B cell (primary cell): ENCODE measurements around the gene MYCN.

Source experiments
- EZH2 ChIP-seq: IDR thresholded peaks from 2 replicates; pipeline ENCODE4 v1.6.1; 2012; ENCODE audit warnings: borderline replicate concordance, low read depth, mild to moderate bottlenecking, moderate library complexity, low read length; ENCODE audit not compliant: insufficient read depth, poor library complexity, severe bottlenecking
- TF ChIP-seq, protein P1 (sequence below): fragments of 200-600 bp; IDR thresholded peaks from one replicate; pipeline ENCODE4 v1.8.0; 2022; ENCODE audit warnings: antibody characterized with exemption, mild to moderate bottlenecking

DNA sequence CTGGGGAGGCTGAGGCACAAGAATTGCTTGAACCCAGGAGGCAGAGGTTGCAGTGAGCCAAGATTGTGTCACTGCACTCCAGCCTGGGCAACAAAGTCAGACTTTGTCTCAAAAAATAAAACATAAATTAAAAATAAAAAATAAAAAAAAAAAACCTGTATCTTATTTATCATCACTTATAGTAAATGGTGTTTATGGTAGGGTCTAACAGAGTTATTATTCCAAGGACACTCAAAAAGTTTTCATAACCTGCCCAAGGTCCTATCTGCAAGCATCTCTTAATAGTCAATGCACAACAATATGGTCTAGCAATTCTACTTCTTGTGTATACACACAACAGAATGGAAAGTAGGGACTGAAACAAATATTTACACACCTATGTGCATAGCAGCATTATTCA lies 47.3 kb upstream of the MYCN start:
- TF ChIP-seq, protein P1, sequence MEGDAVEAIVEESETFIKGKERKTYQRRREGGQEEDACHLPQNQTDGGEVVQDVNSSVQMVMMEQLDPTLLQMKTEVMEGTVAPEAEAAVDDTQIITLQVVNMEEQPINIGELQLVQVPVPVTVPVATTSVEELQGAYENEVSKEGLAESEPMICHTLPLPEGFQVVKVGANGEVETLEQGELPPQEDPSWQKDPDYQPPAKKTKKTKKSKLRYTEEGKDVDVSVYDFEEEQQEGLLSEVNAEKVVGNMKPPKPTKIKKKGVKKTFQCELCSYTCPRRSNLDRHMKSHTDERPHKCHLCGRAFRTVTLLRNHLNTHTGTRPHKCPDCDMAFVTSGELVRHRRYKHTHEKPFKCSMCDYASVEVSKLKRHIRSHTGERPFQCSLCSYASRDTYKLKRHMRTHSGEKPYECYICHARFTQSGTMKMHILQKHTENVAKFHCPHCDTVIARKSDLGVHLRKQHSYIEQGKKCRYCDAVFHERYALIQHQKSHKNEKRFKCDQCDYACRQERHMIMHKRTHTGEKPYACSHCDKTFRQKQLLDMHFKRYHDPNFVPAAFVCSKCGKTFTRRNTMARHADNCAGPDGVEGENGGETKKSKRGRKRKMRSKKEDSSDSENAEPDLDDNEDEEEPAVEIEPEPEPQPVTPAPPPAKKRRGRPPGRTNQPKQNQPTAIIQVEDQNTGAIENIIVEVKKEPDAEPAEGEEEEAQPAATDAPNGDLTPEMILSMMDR: no peak
- no peak for TF ChIP-seq EZH2
